ENCODE measurements around the gene HNRNPA1. TPM values are rescaled to one million over a fixed set of nuclear protein-coding genes. Genes with fewer than 3 reads are reported as not detected.

HNRNPA1 gene
- total RNA-seq, 2 experiments from 2014 or later = 713 to 2,128 TPM

- H3K79me2 ChIP-seq (ENCODE audit: insufficient read depth, low read depth, low read length) = 0 out of 2 replicates have a peak, but pooled peaks cover 4% of the 10 kb centered on the region
- no peak for TF ChIP-seq EZH2phosphoT487 (IDR thresholded peaks at IDR 0.05; ENCODE audit: borderline replicate concordance, low read depth, low read length)
- TF ChIP-seq, protein P1, sequence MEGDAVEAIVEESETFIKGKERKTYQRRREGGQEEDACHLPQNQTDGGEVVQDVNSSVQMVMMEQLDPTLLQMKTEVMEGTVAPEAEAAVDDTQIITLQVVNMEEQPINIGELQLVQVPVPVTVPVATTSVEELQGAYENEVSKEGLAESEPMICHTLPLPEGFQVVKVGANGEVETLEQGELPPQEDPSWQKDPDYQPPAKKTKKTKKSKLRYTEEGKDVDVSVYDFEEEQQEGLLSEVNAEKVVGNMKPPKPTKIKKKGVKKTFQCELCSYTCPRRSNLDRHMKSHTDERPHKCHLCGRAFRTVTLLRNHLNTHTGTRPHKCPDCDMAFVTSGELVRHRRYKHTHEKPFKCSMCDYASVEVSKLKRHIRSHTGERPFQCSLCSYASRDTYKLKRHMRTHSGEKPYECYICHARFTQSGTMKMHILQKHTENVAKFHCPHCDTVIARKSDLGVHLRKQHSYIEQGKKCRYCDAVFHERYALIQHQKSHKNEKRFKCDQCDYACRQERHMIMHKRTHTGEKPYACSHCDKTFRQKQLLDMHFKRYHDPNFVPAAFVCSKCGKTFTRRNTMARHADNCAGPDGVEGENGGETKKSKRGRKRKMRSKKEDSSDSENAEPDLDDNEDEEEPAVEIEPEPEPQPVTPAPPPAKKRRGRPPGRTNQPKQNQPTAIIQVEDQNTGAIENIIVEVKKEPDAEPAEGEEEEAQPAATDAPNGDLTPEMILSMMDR (conservative IDR thresholded peaks at IDR 0.05; ENCODE audit: low read length) = no peak
- H4K20me1 ChIP-seq (ENCODE audit: insufficient read depth, low read length) = 0 out of 2 replicates have a peak, but pooled peaks cover 12% of the 10 kb centered on the region
These were observed 53.0 kb downstream of the HNRNPA1 start for GRCh38 chr12:54333420-54334034.

More at GRCh38 chr12:54333420-54334034, 53.0 kb downstream of the HNRNPA1 start:
- no TSS peak for BruUV-seq (replicated peaks)
- Histone ChIP-seq H3K4me3 (ENCODE audit: low read depth, low read length, poor library complexity, severe bottlenecking) (no peak overlapping the region), H2AFZ (ENCODE audit: low read length) (no peak overlapping the region), H3K4me2 (ENCODE audit: low read length) (no peak overlapping the region), H3K27ac (ENCODE audit: low read depth, low read length, poor library complexity, severe bottlenecking) (no peak overlapping the region), H3K9me2 (ENCODE audit: insufficient read depth, low read length) (no peaks in the 10 kb centered on the region), H3K9me3 (ENCODE audit: low read length) (no peaks in the 10 kb centered on the region), H3K36me3 (ENCODE audit: insufficient read depth, low read length) (peaks cover 4% of the 10 kb centered on the region; the same call in 1 of the 2 replicates), H3K4me1 (ENCODE audit: insufficient read depth, low read length, poor library complexity, severe bottlenecking) (peaks cover 22% of the 10 kb centered on the region)
- intact Hi-C loops (cut with micrococcal nuclease; ENCODE audit: unreplicated experiment) = no loop called here
- ChIA-PET POLR2A (interaction anchor here (0.5 to 0.9 kb wide), 4 partner anchors 9 to 40 kb away, joined by 3 to 5 read pairs (median 4); partner anchors contain the start of gene COPZ1), CTCF (ENCODE audit: unreplicated experiment) (interaction anchor here (1.0 kb wide), 1 partner anchor 9 kb away, joined by 3 read pairs; no protein-coding TSS in a partner anchor)
- DNase-seq (ENCODE audit: low spot score) = no peak

Small RNA genes lying within 50 kb of the gene (small RNA-seq; reads per million reads assigned to genes)
- gene RN7SL390P = not detected
- not detected for gene RNU6-950P

Other genes starting within 250 kb of the HNRNPA1 start
- gene HOXC5, start 247.7 kb upstream of the HNRNPA1 start, total RNA-seq (2014; rRNA removed; shearing (Covaris generic)) = not detected in 2 replicates
- not detected in 2 replicates for gene HOXC5, start 247.7 kb upstream of the HNRNPA1 start, total RNA-seq (2022)
- 6.2 and 7.1 TPM in 2 replicates for gene HOXC4, start 226.9 kb upstream of the HNRNPA1 start, total RNA-seq (2014; rRNA removed; shearing (Covaris generic))
- 20.0 and 20.1 TPM in 2 replicates for gene HOXC4, start 226.9 kb upstream of the HNRNPA1 start, total RNA-seq (2022)
- gene SMUG1, start 91.7 kb upstream of the HNRNPA1 start, total RNA-seq (2014; rRNA removed; shearing (Covaris generic)) = 28.2 and 42.5 TPM in 2 replicates
- 36.0 and 37.9 TPM in 2 replicates for gene SMUG1, start 91.7 kb upstream of the HNRNPA1 start, total RNA-seq (2022)
- gene CBX5, start 604 bp upstream of the HNRNPA1 start, total RNA-seq (2014; rRNA removed; shearing (Covaris generic)) = 97.8 and 115 TPM in 2 replicates
- 299 and 321 TPM in 2 replicates for gene CBX5, start 604 bp upstream of the HNRNPA1 start, total RNA-seq (2022)
- not detected in 2 replicates for gene NFE2, start 20.3 kb downstream of the HNRNPA1 start, total RNA-seq (2014; rRNA removed; shearing (Covaris generic))
- not detected in 2 replicates for gene NFE2, start 20.3 kb downstream of the HNRNPA1 start, total RNA-seq (2022)
- gene COPZ1, start 44.4 kb downstream of the HNRNPA1 start, total RNA-seq (2014; rRNA removed; shearing (Covaris generic)) = 77.5 and 86.0 TPM in 2 replicates
- gene COPZ1, start 44.4 kb downstream of the HNRNPA1 start, total RNA-seq (2022) = 114 and 121 TPM in 2 replicates
- not detected in 2 replicates for gene GPR84, start 83.8 kb downstream of the HNRNPA1 start, total RNA-seq (2014; rRNA removed; shearing (Covaris generic))
- gene GPR84, start 83.8 kb downstream of the HNRNPA1 start, total RNA-seq (2022) = 0.18 and 0.30 TPM in 2 replicates
- gene ZNF385A, start 104.0 kb downstream of the HNRNPA1 start, total RNA-seq (2014; rRNA removed; shearing (Covaris generic)) = 0.18 and 0.32 TPM in 2 replicates
- gene ZNF385A, start 104.0 kb downstream of the HNRNPA1 start, total RNA-seq (2022) = 2.6 and 2.9 TPM in 2 replicates
- gene ITGA5, start 138.5 kb downstream of the HNRNPA1 start, total RNA-seq (2014; rRNA removed; shearing (Covaris generic)) = 0.06 and 1.0 TPM in 2 replicates
- gene ITGA5, start 138.5 kb downstream of the HNRNPA1 start, total RNA-seq (2022) = 0.34 and 0.76 TPM in 2 replicates
- 74.8 and 76.6 TPM in 2 replicates for gene GTSF1, start 192.9 kb downstream of the HNRNPA1 start, total RNA-seq (2014; rRNA removed; shearing (Covaris generic))
- 93.0 and 103 TPM in 2 replicates for gene GTSF1, start 192.9 kb downstream of the HNRNPA1 start, total RNA-seq (2022)
- gene NCKAP1L, start 217.0 kb downstream of the HNRNPA1 start, total RNA-seq (2014; rRNA removed; shearing (Covaris generic)) = 60.2 and 68.1 TPM in 2 replicates
- 112 and 136 TPM in 2 replicates for gene NCKAP1L, start 217.0 kb downstream of the HNRNPA1 start, total RNA-seq (2022)

All from OCI-LY7 (cell line).